Mesendoderm (in vitro differentiated cells): ENCODE data around the gene ABCD3.
A peak's percentile ranks its signal among the peaks of the same experiment; 100 is the strongest.

ENCODE experiments used
- DNase-seq: peaks from one replicate; pipeline ENCODE4 v3.0.0; 2013
- H2AK5ac ChIP-seq: 2 replicates; pipeline ENCODE4 v1.6.1; 2013; ENCODE audit warnings: low read length, inconsistent platforms
- H2BK120ac ChIP-seq: 2 replicates; pipeline ENCODE4 v1.6.1; 2013; ENCODE audit warnings: low read depth, mild to moderate bottlenecking, low read length, moderate library complexity, mixed read lengths
- H2BK15ac ChIP-seq: replicated peaks from 2 replicates; pipeline ENCODE4 v1.6.1; 2013; ENCODE audit warnings: low read depth, mild to moderate bottlenecking, moderate library complexity
- H2BK5ac ChIP-seq: 2 replicates; pipeline ENCODE4 v1.6.1; 2013; ENCODE audit warnings: low read length, inconsistent platforms
- H3K18ac ChIP-seq: 2 replicates; pipeline ENCODE4 v1.6.1; 2013; ENCODE audit warnings: mild to moderate bottlenecking, low read length, mixed read lengths
- H3K23ac ChIP-seq: one replicate; pipeline ENCODE4 v1.6.1; 2013; ENCODE audit warnings: low read length
- H3K27ac ChIP-seq: 2 replicates; pipeline ENCODE4 v1.5.1; 2013; ENCODE audit warnings: low read depth, mild to moderate bottlenecking, inconsistent platforms, low read length, moderate library complexity
- H3K27me3 ChIP-seq: 2 replicates; pipeline ENCODE4 v1.6.1; 2013; ENCODE audit warnings: low read length, control low read depth, mild to moderate bottlenecking, inconsistent platforms; ENCODE audit not compliant: insufficient read depth, poor library complexity
- H3K36me3 ChIP-seq: 2 replicates; pipeline ENCODE4 v1.6.1; 2013; ENCODE audit warnings: low read length, inconsistent platforms; ENCODE audit not compliant: control insufficient read depth, insufficient read depth
- H3K4ac ChIP-seq: one replicate; pipeline ENCODE4 v1.6.1; 2013; ENCODE audit warnings: low read depth, mild to moderate bottlenecking, low read length, moderate library complexity
- H3K4me1 ChIP-seq: 2 replicates; pipeline ENCODE4 v1.6.1; 2013; ENCODE audit warnings: low read depth, low read length, inconsistent platforms; ENCODE audit not compliant: control insufficient read depth
- H3K4me2 ChIP-seq: 2 replicates; pipeline ENCODE4 v1.6.1; 2013; ENCODE audit warnings: low read length
- H3K4me3 ChIP-seq: 2 replicates; pipeline ENCODE4 v1.5.1; 2013; ENCODE audit warnings: mild to moderate bottlenecking, low read length
- H3K56ac ChIP-seq: one replicate; pipeline ENCODE4 v1.6.1; 2013; ENCODE audit warnings: low read length
- H3K79me1 ChIP-seq: 2 replicates; pipeline ENCODE4 v1.6.1; 2013; ENCODE audit warnings: low read length, inconsistent platforms
- H3K79me2 ChIP-seq: 2 replicates; pipeline ENCODE4 v1.6.1; 2013; ENCODE audit warnings: mild to moderate bottlenecking, low read length; ENCODE audit not compliant: control insufficient read depth, insufficient read depth
- H3K9ac ChIP-seq: 2 replicates; pipeline ENCODE4 v1.6.1; 2013; ENCODE audit warnings: low read length, inconsistent platforms
- H4K5ac ChIP-seq: one replicate; pipeline ENCODE4 v1.6.1; 2013; ENCODE audit warnings: low read length
- H4K8ac ChIP-seq: one replicate; pipeline ENCODE4 v1.6.1; 2013; ENCODE audit warnings: low read depth, mild to moderate bottlenecking, control low read depth, low read length, moderate library complexity
- WGBS: extraction: QIAGEN DNeasy Blood & Tissue Kit; methylation state at CpG from one replicate; pipeline ENCODE4 v1.1.7; 2013; ENCODE audit warnings: low lambda C conversion rate, missing lambda C conversion rate; ENCODE audit not compliant: insufficient coverage; ENCODE audit errors: extremely low coverage; 5-methylcytosine and 5-hydroxymethylcytosine counted together

ABCD3 gene

GRCh38 chr1:94514095-94514727 is 96.0 kb downstream of the ABCD3 start:
- no peak overlapping the region for H4K5ac ChIP-seq

DNA sequence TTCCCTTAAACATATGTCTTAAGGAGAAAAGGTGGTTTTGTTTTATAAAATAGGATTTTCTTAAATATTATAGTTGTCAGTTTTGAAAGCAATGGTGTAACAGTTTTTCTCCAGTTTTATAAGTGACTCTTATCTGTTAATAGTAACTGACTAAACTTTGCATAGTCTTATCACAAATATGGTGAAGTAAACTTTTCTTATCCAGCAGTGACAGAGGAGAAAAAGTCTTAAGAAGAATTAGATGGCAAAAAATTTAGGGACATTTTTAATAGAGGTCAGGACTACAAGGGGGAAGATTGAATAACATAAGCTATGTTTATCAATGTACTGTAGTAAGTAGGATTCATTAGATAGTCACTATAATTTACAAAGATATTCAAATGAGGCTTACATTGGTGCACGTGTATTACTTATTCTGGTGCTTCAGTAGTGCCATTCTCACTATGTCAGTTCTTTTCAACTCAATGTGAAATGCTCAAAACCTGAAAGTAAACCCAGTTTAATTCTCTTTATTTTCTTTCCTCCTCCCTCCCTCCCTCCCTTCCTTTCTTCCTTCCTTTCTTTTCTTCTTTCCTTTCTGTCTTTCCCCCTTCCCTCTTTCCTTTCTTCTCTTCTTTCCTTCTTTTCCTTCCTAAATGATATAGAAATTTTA is 97.2 kb downstream of the ABCD3 start:
- WGBS: no CpG with 5 or more reads among the region's 1 CpG
- DNase-seq: no peak
- no peak overlapping the region for H3K4ac ChIP-seq

More at GRCh38 chr1:94514095-94514727, 96.0 kb downstream of the ABCD3 start:
- Histone ChIP-seq H3K4me1 (no peaks in the 10 kb centered on the region), H3K36me3 (no peaks in the 10 kb centered on the region), H2AK5ac (no peak overlapping the region), H4K8ac (no peak overlapping the region), H3K56ac (no peak overlapping the region), H3K23ac (no peak overlapping the region), H2BK5ac (no peak overlapping the region), H3K4me3 (no peak overlapping the region), H2BK15ac (no peak overlapping the region), H3K4me2 (no peak overlapping the region), H3K79me2 (no peaks in the 10 kb centered on the region), H3K79me1 (no peaks in the 10 kb centered on the region), H3K27me3 (no peaks in the 10 kb centered on the region), H2BK120ac (no peak overlapping the region), H3K18ac (no peak overlapping the region), H3K4ac (no peak overlapping the region), H3K27ac (no peak overlapping the region), H3K9ac (no peak overlapping the region)
- WGBS: no CpG with 5 or more reads among the region's 2 CpGs
- DNase-seq: peak; percentile 69

GRCh38 chr1:94519351-94519750 is 101.2 kb downstream of the ABCD3 start:
- no peak overlapping the region for H3K18ac ChIP-seq
- no peak overlapping the region for H2AK5ac ChIP-seq
- no peaks in the 10 kb centered on the region for H3K4me1 ChIP-seq
- WGBS: no CpG with 5 or more reads among the region's 2 CpGs
- no peak overlapping the region for H3K9ac ChIP-seq
- H3K4ac ChIP-seq: no peak overlapping the region
- H3K79me1 ChIP-seq: no peaks in the 10 kb centered on the region
- H3K4me2 ChIP-seq: no peak overlapping the region
- H3K56ac ChIP-seq: no peak overlapping the region
- H2BK120ac ChIP-seq: no peak overlapping the region
- H3K27me3 ChIP-seq: no peaks in the 10 kb centered on the region
- no peaks in the 10 kb centered on the region for H3K79me2 ChIP-seq
- no peak overlapping the region for H4K5ac ChIP-seq
- no peak overlapping the region for H3K4me3 ChIP-seq
- no peak overlapping the region for H4K8ac ChIP-seq
- no peak overlapping the region for H2BK15ac ChIP-seq
- no peak overlapping the region for H3K27ac ChIP-seq
- no peak overlapping the region for H2BK5ac ChIP-seq
- no peak overlapping the region for H3K23ac ChIP-seq
- DNase-seq: no peak
- no peaks in the 10 kb centered on the region for H3K36me3 ChIP-seq

More for the DNA sequence above, 97.2 kb downstream of the ABCD3 start:
- no peak overlapping the region for H3K27ac ChIP-seq
- H3K56ac ChIP-seq: no peak overlapping the region
- no peaks in the 10 kb centered on the region for H3K79me2 ChIP-seq
- H2BK15ac ChIP-seq: no peak overlapping the region
- no peak overlapping the region for H2BK120ac ChIP-seq
- no peak overlapping the region for H3K18ac ChIP-seq
- H2AK5ac ChIP-seq: no peak overlapping the region
- H3K27me3 ChIP-seq: no peaks in the 10 kb centered on the region
- H3K23ac ChIP-seq: no peak overlapping the region
- H4K5ac ChIP-seq: no peak overlapping the region
- H3K79me1 ChIP-seq: no peaks in the 10 kb centered on the region
- H3K4me3 ChIP-seq: no peak overlapping the region
- H3K4me2 ChIP-seq: no peak overlapping the region
- no peak overlapping the region for H4K8ac ChIP-seq
- no peak overlapping the region for H3K9ac ChIP-seq
- H3K4me1 ChIP-seq: no peaks in the 10 kb centered on the region
- H2BK5ac ChIP-seq: no peak overlapping the region
- H3K36me3 ChIP-seq: no peaks in the 10 kb centered on the region

DNA sequence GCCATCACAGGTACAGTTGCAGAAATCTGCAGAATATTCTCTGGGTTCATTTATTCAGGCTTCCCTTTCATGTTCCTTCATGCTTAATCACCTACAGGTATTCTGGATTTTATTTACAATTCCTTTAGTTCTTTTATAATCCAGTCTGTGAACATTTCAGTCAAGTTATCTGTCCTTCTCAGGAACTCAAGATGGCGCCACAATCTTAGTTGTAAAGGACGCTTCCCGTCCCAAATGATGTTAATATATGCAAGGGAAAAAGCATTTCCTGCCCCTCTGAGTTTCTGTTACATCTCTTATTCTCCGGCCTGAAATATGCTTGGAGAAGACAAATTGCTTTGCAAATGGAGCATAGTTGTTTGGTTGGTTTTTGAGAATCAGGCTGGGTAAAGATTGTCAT is 104.1 kb downstream of the ABCD3 start:
- H2AK5ac ChIP-seq: no peak overlapping the region
- H2BK5ac ChIP-seq: no peak overlapping the region
- no peak overlapping the region for H3K9ac ChIP-seq
- H3K79me1 ChIP-seq: no peaks in the 10 kb centered on the region
- no peak overlapping the region for H2BK15ac ChIP-seq
- DNase-seq: peak; percentile 66
- H2BK120ac ChIP-seq: no peak overlapping the region
- no peak overlapping the region for H4K8ac ChIP-seq
- H3K27ac ChIP-seq: no peak overlapping the region
- H3K56ac ChIP-seq: no peak overlapping the region
- no peaks in the 10 kb centered on the region for H3K4me1 ChIP-seq
- no peaks in the 10 kb centered on the region for H3K36me3 ChIP-seq
- H3K23ac ChIP-seq: no peak overlapping the region
- H3K79me2 ChIP-seq: no peaks in the 10 kb centered on the region
- no peak overlapping the region for H4K5ac ChIP-seq
- H3K4me3 ChIP-seq: no peak overlapping the region
- no peaks in the 10 kb centered on the region for H3K27me3 ChIP-seq
- H3K18ac ChIP-seq: no peak overlapping the region
- WGBS: no CpG with 5 or more reads among the region's 4 CpGs
- H3K4me2 ChIP-seq: no peak overlapping the region
- H3K4ac ChIP-seq: no peak overlapping the region

GRCh38 chr1:94524531-94524930 is 106.3 kb downstream of the ABCD3 start:
- Histone ChIP-seq H3K56ac (no peak overlapping the region), H2BK5ac (no peak overlapping the region), H3K4me1 (peaks cover 4% of the 10 kb centered on the region), H3K4ac (no peak overlapping the region), H3K23ac (no peak overlapping the region), H3K4me3 (no peak overlapping the region), H2AK5ac (no peak overlapping the region), H4K8ac (no peak overlapping the region), H3K27ac (no peak overlapping the region), H4K5ac (no peak overlapping the region), H2BK15ac (no peak overlapping the region), H3K79me1 (no peaks in the 10 kb centered on the region), H2BK120ac (no peak overlapping the region), H3K4me2 (no peak overlapping the region), H3K79me2 (no peaks in the 10 kb centered on the region), H3K27me3 (no peaks in the 10 kb centered on the region), H3K9ac (no peak overlapping the region), H3K36me3 (no peaks in the 10 kb centered on the region), H3K18ac (no peak overlapping the region)
- DNase-seq: no peak
- no CpG with 5 or more reads among the region's 6 CpGs for WGBS
